H9 (cell line): ENCODE measurements around the gene MBTPS2. TPM values are rescaled to one million over a fixed set of nuclear protein-coding genes. Genes with fewer than 3 reads are reported as not detected.

Source experiments
- DNase-seq: peaks from one replicate; pipeline ENCODE4 v3.0.0-alpha.2; 2017
- H2AFZ ChIP-seq: one replicate; pipeline ENCODE4 v1.6.1; 2013; ENCODE audit warnings: mild to moderate bottlenecking, low read length, control low read depth, moderate library complexity
- H2AK5ac ChIP-seq: 2 replicates; pipeline ENCODE4 v1.6.1; 2013; ENCODE audit warnings: low read length, control low read depth, mixed read lengths; ENCODE audit not compliant: insufficient read length
- H2BK120ac ChIP-seq: one replicate; pipeline ENCODE4 v1.6.1; 2013; ENCODE audit warnings: low read depth, mild to moderate bottlenecking, low read length, control low read depth, inconsistent platforms; ENCODE audit not compliant: poor library complexity, severe bottlenecking
- H2BK12ac ChIP-seq: 2 replicates; pipeline ENCODE4 v1.6.1; 2013; ENCODE audit warnings: low read length, control low read depth, mixed read lengths, low read depth; ENCODE audit not compliant: insufficient read length
- H2BK15ac ChIP-seq: 2 replicates; pipeline ENCODE4 v1.6.1; 2013; ENCODE audit warnings: low read depth, low read length, control low read depth
- H2BK20ac ChIP-seq: one replicate; pipeline ENCODE4 v1.6.1; 2013; ENCODE audit warnings: low read depth, mild to moderate bottlenecking, low read length, control low read depth, inconsistent platforms; ENCODE audit not compliant: poor library complexity, severe bottlenecking
- H2BK5ac ChIP-seq: 2 replicates; pipeline ENCODE4 v1.6.1; 2013; ENCODE audit warnings: low read length, control low read depth, mixed read lengths; ENCODE audit not compliant: insufficient read length
- H3K14ac ChIP-seq: 2 replicates; pipeline ENCODE4 v1.6.1; 2013; ENCODE audit warnings: low read length, control low read depth; ENCODE audit not compliant: insufficient read depth
- H3K18ac ChIP-seq: 2 replicates; pipeline ENCODE4 v1.6.1; 2013; ENCODE audit warnings: low read depth, mild to moderate bottlenecking, mixed read lengths, low read length, control low read depth; ENCODE audit not compliant: insufficient read length
- H3K23ac ChIP-seq: 2 replicates; pipeline ENCODE4 v1.6.1; 2013; ENCODE audit warnings: low read length, control low read depth, mixed read lengths, low read depth; ENCODE audit not compliant: insufficient read length
- H3K23me2 ChIP-seq: 2 replicates; pipeline ENCODE4 v1.6.1; 2013; ENCODE audit warnings: low read depth, mild to moderate bottlenecking, mixed read lengths, low read length, control low read depth; ENCODE audit not compliant: insufficient read length, poor library complexity, severe bottlenecking
- H3K27ac ChIP-seq: 2 replicates; pipeline ENCODE4 v1.5.1; 2013; ENCODE audit warnings: low read length, control low read depth, mixed read lengths, low read depth; ENCODE audit not compliant: insufficient read length
- H3K27me3 ChIP-seq: 2 replicates; pipeline ENCODE4 v1.6.1; 2013; ENCODE audit warnings: low read length, control low read depth, inconsistent platforms; ENCODE audit not compliant: insufficient read depth
- H3K4ac ChIP-seq: 2 replicates; pipeline ENCODE4 v1.6.1; 2013; ENCODE audit warnings: low read depth, mild to moderate bottlenecking, control low read depth, inconsistent platforms, low read length, moderate library complexity
- H3K4me1 ChIP-seq: 2 replicates; pipeline ENCODE4 v1.6.1; 2013; ENCODE audit warnings: low read length, control low read depth, inconsistent platforms; ENCODE audit not compliant: insufficient read depth
- H3K4me2 ChIP-seq: 2 replicates; pipeline ENCODE4 v1.6.1; 2013; ENCODE audit warnings: low read length, control low read depth, mixed read lengths; ENCODE audit not compliant: insufficient read length, insufficient read depth
- H3K56ac ChIP-seq: 2 replicates; pipeline ENCODE4 v1.6.1; 2013; ENCODE audit warnings: low read depth, mild to moderate bottlenecking, mixed read lengths, low read length, control low read depth; ENCODE audit not compliant: insufficient read length
- H3K79me1 ChIP-seq: 2 replicates; pipeline ENCODE4 v1.6.1; 2013; ENCODE audit warnings: low read depth, mild to moderate bottlenecking, moderate library complexity, low read length, control low read depth, inconsistent platforms; ENCODE audit not compliant: insufficient read depth, poor library complexity, severe bottlenecking
- H3K79me2 ChIP-seq: 2 replicates; pipeline ENCODE4 v1.6.1; 2013; ENCODE audit warnings: low read length, control low read depth, inconsistent platforms; ENCODE audit not compliant: insufficient read depth
- H3K9ac ChIP-seq: 2 replicates; pipeline ENCODE4 v1.6.1; 2013; ENCODE audit warnings: low read length, control low read depth, mixed read lengths; ENCODE audit not compliant: insufficient read length; ENCODE audit errors: extremely low read depth
- H3K9me3 ChIP-seq: one replicate; pipeline ENCODE4 v1.6.1; 2013; ENCODE audit warnings: low read depth, low read length, inconsistent platforms; ENCODE audit not compliant: control insufficient read depth
- H3T11ph ChIP-seq: one replicate; pipeline ENCODE4 v1.6.1; 2013; ENCODE audit warnings: mild to moderate bottlenecking, low read length, control low read depth, inconsistent platforms
- H4K20me1 ChIP-seq: one replicate; pipeline ENCODE4 v1.6.1; 2013; ENCODE audit not compliant: control insufficient read depth, insufficient read length, insufficient read depth
- H4K5ac ChIP-seq: 2 replicates; pipeline ENCODE4 v1.6.1; 2013; ENCODE audit warnings: low read depth, mild to moderate bottlenecking, mixed read lengths, low read length, control low read depth; ENCODE audit not compliant: insufficient read length
- H4K8ac ChIP-seq: replicated peaks from 2 replicates; pipeline ENCODE4 v1.6.1; 2013; ENCODE audit warnings: low read length, control low read depth, mixed read lengths, low read depth; ENCODE audit not compliant: insufficient read length
- H4K91ac ChIP-seq: 2 replicates; pipeline ENCODE4 v1.6.1; 2013; ENCODE audit warnings: low read depth, mild to moderate bottlenecking, moderate library complexity, mixed read lengths, low read length, control low read depth; ENCODE audit not compliant: insufficient read length
- H3K27ac Mint-ChIP-seq, 3 experiments: 2 replicates in 2 of 3; 3 replicates in 1 of 3; pipeline ENCODE4 v1.8.0; 2020 to 2021; ENCODE audit warnings: mixed read lengths in 3 of 3, mild to moderate bottlenecking in 1 of 3, moderate library complexity in 1 of 3
- H3K27me3 Mint-ChIP-seq: 2 replicates; pipeline ENCODE4 v1.8.0; 2021; ENCODE audit warnings: low read depth, mild to moderate bottlenecking, moderate library complexity, mixed read lengths
- H3K36me3 Mint-ChIP-seq, 3 experiments: 2 replicates in 2 of 3; 3 replicates in 1 of 3; pipeline ENCODE4 v1.8.0; 2020 to 2021; ENCODE audit warnings: low read depth in 3 of 3, mixed read lengths in 3 of 3; ENCODE audit not compliant: insufficient read depth in 1 of 3
- H3K4me1 Mint-ChIP-seq, 2 experiments: 2 replicates each; pipeline ENCODE4 v1.8.0; 2020; ENCODE audit warnings: mixed read lengths in 2 of 2
- H3K4me3 Mint-ChIP-seq, 2 experiments: 2 replicates in 1 of 2; 3 replicates in 1 of 2; pipeline ENCODE4 v1.8.0; 2020 to 2021; ENCODE audit warnings: mild to moderate bottlenecking in 2 of 2, mixed read lengths in 2 of 2, moderate library complexity in 1 of 2
- H3K9me3 Mint-ChIP-seq, 2 experiments: 2 replicates in 1 of 2; 3 replicates in 1 of 2; pipeline ENCODE4 v1.8.0; 2020; ENCODE audit warnings: mild to moderate bottlenecking in 2 of 2, mixed read lengths in 2 of 2, moderate library complexity in 1 of 2
- CTCF ChIP-seq: fragments of 200-600 bp; sonication (generic); conservative IDR thresholded peaks from 3 replicates; pipeline ENCODE4 v1.8.0; 2021; ENCODE audit warnings: antibody characterized with exemption, mild to moderate bottlenecking
- WGBS: extraction: QIAGEN DNeasy Blood & Tissue Kit; methylation state at CpG from one replicate; pipeline ENCODE4 v1.1.7; 2013; ENCODE audit warnings: missing lambda C conversion rate, low lambda C conversion rate, mixed read lengths; ENCODE audit not compliant: insufficient read length; ENCODE audit errors: extremely low coverage; 5-methylcytosine and 5-hydroxymethylcytosine counted together
- total RNA-seq: library from RNA; stranded (reverse); gene quantifications from 2 replicates; pipeline ENCODE4 v1.2.1, GENCODE V29; 2021

MBTPS2 gene
- total RNA-seq, 1 experiment from 2014 or later = 6.8 TPM

GRCh38 chrX:21798677-21799219, 40.7 kb upstream of the MBTPS2 start:
- H2BK20ac ChIP-seq = no peak overlapping the region
- no peaks in the 10 kb centered on the region for H4K20me1 ChIP-seq
- no peak overlapping the region for H3K4ac ChIP-seq
- no CpG with 5 or more reads among the region's 6 CpGs for WGBS
- H3K4me2 ChIP-seq = no peak overlapping the region
- no peak overlapping the region for H3K18ac ChIP-seq
- no peak overlapping the region for H2AFZ ChIP-seq
- no peak overlapping the region for H4K8ac ChIP-seq
- H3K23ac ChIP-seq = no peak overlapping the region
- H3K79me2 ChIP-seq = no peaks in the 10 kb centered on the region
- no peak overlapping the region for H3K9ac ChIP-seq
- H4K91ac ChIP-seq = no peak overlapping the region
- no peak overlapping the region for H2BK15ac ChIP-seq
- H3K36me3 Mint-ChIP-seq = no peaks in the 10 kb centered on the region
- TF ChIP-seq CTCF = no peak
- no peak overlapping the region for H3T11ph ChIP-seq
- no peak overlapping the region for H3K27ac ChIP-seq
- no peaks in the 10 kb centered on the region for H3K79me1 ChIP-seq
- H2BK5ac ChIP-seq = no peak overlapping the region
- H3K56ac ChIP-seq = no peak overlapping the region
- no peak overlapping the region for H3K4me3 Mint-ChIP-seq
- peaks cover 7 to 10% of the 10 kb centered on the region in 2 experiments; a peak in 1 of 4 replicates for H3K4me1 Mint-ChIP-seq
- no peaks in the 10 kb centered on the region for H3K27me3 Mint-ChIP-seq
- H2AK5ac ChIP-seq = no peak overlapping the region
- H3K27me3 ChIP-seq = no peaks in the 10 kb centered on the region
- H3K9me3 Mint-ChIP-seq = peaks cover 3 to 30% of the 10 kb centered on the region in 2 experiments; a peak in 4 of 5 replicates
- H3K23me2 ChIP-seq = no peaks in the 10 kb centered on the region
- no peak overlapping the region for H2BK120ac ChIP-seq
- H4K5ac ChIP-seq = peak overlapping the region; percentile 41
- no peaks in the 10 kb centered on the region for H3K4me1 ChIP-seq
- H3K27ac Mint-ChIP-seq = no peak overlapping the region
- no peak overlapping the region for H2BK12ac ChIP-seq
- no peak for DNase-seq
- no peaks in the 10 kb centered on the region for H3K9me3 ChIP-seq
- H3K14ac ChIP-seq = no peak overlapping the region
